ENCODE results near the gene TMED4.

The TMED4 gene

GRCh38 chr7:44615149-44615611 is 33.1 kb upstream of the TMED4 start:
- Histone ChIP-seq H3K4me2 (ENCODE audit: low read depth, low read length, poor library complexity, severe bottlenecking) (no peak overlapping the region), H3K36me3 (ENCODE audit: low read length) (no peaks in the 10 kb centered on the region)
- TF ChIP-seq EZH2phosphoT487 (conservative IDR thresholded peaks at IDR 0.05; ENCODE audit: low read length), result no peak
- TF ChIP-seq, protein P1, sequence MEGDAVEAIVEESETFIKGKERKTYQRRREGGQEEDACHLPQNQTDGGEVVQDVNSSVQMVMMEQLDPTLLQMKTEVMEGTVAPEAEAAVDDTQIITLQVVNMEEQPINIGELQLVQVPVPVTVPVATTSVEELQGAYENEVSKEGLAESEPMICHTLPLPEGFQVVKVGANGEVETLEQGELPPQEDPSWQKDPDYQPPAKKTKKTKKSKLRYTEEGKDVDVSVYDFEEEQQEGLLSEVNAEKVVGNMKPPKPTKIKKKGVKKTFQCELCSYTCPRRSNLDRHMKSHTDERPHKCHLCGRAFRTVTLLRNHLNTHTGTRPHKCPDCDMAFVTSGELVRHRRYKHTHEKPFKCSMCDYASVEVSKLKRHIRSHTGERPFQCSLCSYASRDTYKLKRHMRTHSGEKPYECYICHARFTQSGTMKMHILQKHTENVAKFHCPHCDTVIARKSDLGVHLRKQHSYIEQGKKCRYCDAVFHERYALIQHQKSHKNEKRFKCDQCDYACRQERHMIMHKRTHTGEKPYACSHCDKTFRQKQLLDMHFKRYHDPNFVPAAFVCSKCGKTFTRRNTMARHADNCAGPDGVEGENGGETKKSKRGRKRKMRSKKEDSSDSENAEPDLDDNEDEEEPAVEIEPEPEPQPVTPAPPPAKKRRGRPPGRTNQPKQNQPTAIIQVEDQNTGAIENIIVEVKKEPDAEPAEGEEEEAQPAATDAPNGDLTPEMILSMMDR (IDR thresholded peaks at IDR 0.05; ENCODE audit: insufficient read depth, low read length, poor library complexity, severe bottlenecking), result no peak

DNA sequence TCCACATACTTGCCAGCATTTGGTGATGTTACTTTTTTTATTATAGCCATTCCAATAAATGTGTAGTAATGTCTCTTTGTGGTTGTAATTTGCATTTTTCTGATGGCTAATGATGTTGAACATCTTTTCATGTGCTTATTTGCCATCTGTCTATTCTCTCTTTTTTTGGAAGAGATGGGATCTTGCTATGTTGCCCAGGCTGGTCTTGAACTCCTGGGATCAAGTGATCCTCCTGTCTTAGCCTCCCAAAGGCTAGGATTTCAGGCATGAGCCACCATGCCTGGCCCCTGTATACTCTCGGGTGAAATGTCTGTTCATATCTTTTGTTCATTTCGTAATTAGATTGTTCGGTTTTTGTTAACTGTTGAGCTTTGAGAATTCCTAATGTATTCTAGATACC is 27.8 kb upstream of the TMED4 start:
- Histone ChIP-seq H3K27me3 (ENCODE audit: low read length) (no peaks in the 10 kb centered on the region), H3K9me2 (replicated peaks; ENCODE audit: insufficient read depth, low read length) (no peaks in the 10 kb centered on the region), H2AFZ (ENCODE audit: low read depth, low read length, severe bottlenecking) (no peak overlapping the region), H3K36me3 (ENCODE audit: low read length) (no peaks in the 10 kb centered on the region), H3K9ac (ENCODE audit: low read length) (no peak overlapping the region), H3K79me2 (ENCODE audit: insufficient read depth, low read length) (peaks cover 79% of the 10 kb centered on the region), H4K20me1 (ENCODE audit: low read depth, low read length) (peaks cover 7% of the 10 kb centered on the region; the same call in 1 of the 2 replicates), H3K27ac (ENCODE audit: low read depth, low read length) (no peak overlapping the region), H3F3A (ENCODE audit: insufficient read depth) (no peaks in the 10 kb centered on the region), H3K4me3 (ENCODE audit: insufficient read depth, low read length, poor library complexity, severe bottlenecking) (no peak overlapping the region), H3K4me2 (ENCODE audit: low read depth, low read length, poor library complexity, severe bottlenecking) (no peak overlapping the region), H3K9me3 (ENCODE audit: insufficient read depth, low read length) (no peaks in the 10 kb centered on the region)
- TF ChIP-seq, protein P1 (IDR thresholded peaks at IDR 0.05; ENCODE audit: insufficient read depth, low read length, poor library complexity, severe bottlenecking), result no peak
- no peak for TF ChIP-seq EZH2phosphoT487 (conservative IDR thresholded peaks at IDR 0.05; ENCODE audit: low read length)

More at GRCh38 chr7:44615149-44615611, 33.1 kb upstream of the TMED4 start:
- H2AFZ ChIP-seq (ENCODE audit: low read depth, low read length, severe bottlenecking), result no peak overlapping the region
- H3K27ac ChIP-seq (ENCODE audit: low read depth, low read length), result no peak overlapping the region
- H3F3A ChIP-seq (ENCODE audit: insufficient read depth), result no peaks in the 10 kb centered on the region
- no peak overlapping the region for H3K4me3 ChIP-seq (ENCODE audit: insufficient read depth, low read length, poor library complexity, severe bottlenecking)
- no peaks in the 10 kb centered on the region for H3K9me3 ChIP-seq (ENCODE audit: insufficient read depth, low read length)
- H3K9me2 ChIP-seq (replicated peaks; ENCODE audit: insufficient read depth, low read length), result no peaks in the 10 kb centered on the region
- H4K20me1 ChIP-seq (ENCODE audit: low read depth, low read length), result peaks cover 9% of the 10 kb centered on the region; the same call in 1 of the 2 replicates
- H3K79me2 ChIP-seq (ENCODE audit: insufficient read depth, low read length), result peaks cover 97% of the 10 kb centered on the region
- no peaks in the 10 kb centered on the region for H3K27me3 ChIP-seq (ENCODE audit: low read length)
- H3K9ac ChIP-seq (ENCODE audit: low read length), result no peak overlapping the region

GRCh38 chr7:44608916-44609648 is 27.1 kb upstream of the TMED4 start:
- H4K20me1 ChIP-seq (ENCODE audit: low read depth, low read length), result peaks cover 1% of the 10 kb centered on the region; the same call in 1 of the 2 replicates

More at GRCh38 chr7:44608916-44609648, 27.1 kb upstream of the TMED4 start:
- peaks cover 71% of the 10 kb centered on the region for H3K79me2 ChIP-seq (ENCODE audit: insufficient read depth, low read length)
- no peak overlapping the region for H3K27ac ChIP-seq (ENCODE audit: low read depth, low read length)
- no peak overlapping the region for H3K4me3 ChIP-seq (ENCODE audit: insufficient read depth, low read length, poor library complexity, severe bottlenecking)
- no peak overlapping the region for H3K4me2 ChIP-seq (ENCODE audit: low read depth, low read length, poor library complexity, severe bottlenecking)
- no peak overlapping the region for H2AFZ ChIP-seq (ENCODE audit: low read depth, low read length, severe bottlenecking)
- no peaks in the 10 kb centered on the region for H3K9me2 ChIP-seq (replicated peaks; ENCODE audit: insufficient read depth, low read length)
- no peaks in the 10 kb centered on the region for H3F3A ChIP-seq (ENCODE audit: insufficient read depth)
- H3K9me3 ChIP-seq (ENCODE audit: insufficient read depth, low read length), result no peaks in the 10 kb centered on the region
- H3K27me3 ChIP-seq (ENCODE audit: low read length), result no peaks in the 10 kb centered on the region
- H3K36me3 ChIP-seq (ENCODE audit: low read length), result no peaks in the 10 kb centered on the region
- no peak overlapping the region for H3K9ac ChIP-seq (ENCODE audit: low read length)
- TF ChIP-seq EZH2phosphoT487 (conservative IDR thresholded peaks at IDR 0.05; ENCODE audit: low read length), result no peak
- TF ChIP-seq, protein P1 (IDR thresholded peaks at IDR 0.05; ENCODE audit: insufficient read depth, low read length, poor library complexity, severe bottlenecking), result no peak
